CD4-positive, alpha-beta T cell (primary cell): ENCODE results near the gene INPP4B. TPM values are rescaled to one million over a fixed set of nuclear protein-coding genes. Genes with fewer than 3 reads are reported as not detected.

Experiments
- ATAC-seq: fragments of 200-7000 bp; cut with Tn5 transposase; one replicate; pipeline ENCODE4 v1.10.0; 2022; ENCODE audit warnings: mild to moderate bottlenecking; ENCODE audit not compliant: poor library complexity
- CTCF ChIA-PET: fragments of 350-600 bp; sonication (Branson Sonifier 250); formaldehyde crosslinking; loops from one replicate; lab custom pipeline; 2021; ENCODE audit warnings: antibody characterized with exemption, inconsistent platforms; lab: Charles Lee
- POLR2A ChIA-PET: fragments of 350-600 bp; sonication (Branson Sonifier 250); formaldehyde crosslinking; loops from one replicate; lab custom pipeline; 2021; ENCODE audit warnings: antibody characterized with exemption, inconsistent platforms; lab: Charles Lee
- DNase-seq, 14 experiments: peaks; one replicate each; pipeline ENCODE4 v3.0.0-alpha.2; 2013 to 2020; ENCODE audit warnings: mixed read lengths in 2 of 14
- H3K27ac ChIP-seq, 2 donors: one replicate each; pipeline versions ENCODE4 v1.5.1 to v1.7.0; 2013; ENCODE audit warnings: low read length in 2 of 2, low read depth in 1 of 2, mild to moderate bottlenecking in 1 of 2
- H3K27me3 ChIP-seq, 2 experiments: 1 replicate in 1 of 2; 2 replicates in 1 of 2; pipeline versions ENCODE4 v1.6.1 to v1.7.0; 2013; ENCODE audit warnings: low read length in 2 of 2, control low read depth in 1 of 2, mild to moderate bottlenecking in 1 of 2, moderate library complexity in 1 of 2; ENCODE audit not compliant: insufficient read depth in 2 of 2, control insufficient read depth in 1 of 2
- H3K36me3 ChIP-seq: one replicate; pipeline ENCODE4 v1.6.1; 2013; ENCODE audit warnings: low read length, control low read depth; ENCODE audit not compliant: insufficient read depth
- H3K4me1 ChIP-seq: one replicate; pipeline ENCODE4 v1.6.1; 2013; ENCODE audit warnings: low read length, control low read depth; ENCODE audit not compliant: insufficient read depth
- H3K4me3 ChIP-seq: one replicate; pipeline ENCODE4 v1.5.1; 2013; ENCODE audit warnings: mild to moderate bottlenecking, low read length, moderate library complexity
- H3K9me3 ChIP-seq, 2 experiments: 1 replicate in 1 of 2; 2 replicates in 1 of 2; pipeline versions ENCODE4 v1.6.1 to v1.7.0; 2013; ENCODE audit warnings: low read length in 2 of 2, mild to moderate bottlenecking in 2 of 2, control low read depth in 1 of 2, moderate library complexity in 1 of 2; ENCODE audit not compliant: control insufficient read depth in 1 of 2, insufficient read depth in 1 of 2
- H3K27ac Mint-ChIP-seq: one replicate; pipeline ENCODE4 v1.8.0; 2020; ENCODE audit warnings: mixed read lengths
- H3K27me3 Mint-ChIP-seq: one replicate; pipeline ENCODE4 v1.8.0; 2021; ENCODE audit warnings: mixed read lengths
- H3K36me3 Mint-ChIP-seq: one replicate; pipeline ENCODE4 v1.8.0; 2021; ENCODE audit warnings: low read depth, mixed read lengths
- H3K4me1 Mint-ChIP-seq: one replicate; pipeline ENCODE4 v1.8.0; 2021; ENCODE audit warnings: low read depth, mixed read lengths
- H3K4me3 Mint-ChIP-seq: one replicate; pipeline ENCODE4 v1.8.0; 2020; ENCODE audit warnings: mild to moderate bottlenecking, mixed read lengths
- H3K9me3 Mint-ChIP-seq: one replicate; pipeline ENCODE4 v1.8.0; 2020; ENCODE audit warnings: mixed read lengths
- intact Hi-C, 2 experiments: fragments of 100-400 bp; cut with DNase I in 1 of 2; cut with micrococcal nuclease in 1 of 2; formaldehyde crosslinking; loops; one replicate each; pipeline versions ENCODE4 v1.15.1 to v1.9.0; 2023 to 2025; cut with DNase I, micrococcal nuclease
- total RNA-seq, 174 experiments: library from RNA in 2 of 174; stranded (reverse) in 2 of 174; gene quantifications; one replicate each; pipeline ENCODE4 v1.2.3 and lab custom pipeline; 2021 to 2026
- TF ChIP-seq, protein P1 (sequence below): fragments of 200-600 bp; IDR thresholded peaks from one replicate; pipeline ENCODE4 v1.8.0; 2022; ENCODE audit warnings: antibody characterized with exemption, mild to moderate bottlenecking

Gene INPP4B
- total RNA-seq, 2 experiments from 2014 or later: 50.7 to 53.8 TPM

DNA sequence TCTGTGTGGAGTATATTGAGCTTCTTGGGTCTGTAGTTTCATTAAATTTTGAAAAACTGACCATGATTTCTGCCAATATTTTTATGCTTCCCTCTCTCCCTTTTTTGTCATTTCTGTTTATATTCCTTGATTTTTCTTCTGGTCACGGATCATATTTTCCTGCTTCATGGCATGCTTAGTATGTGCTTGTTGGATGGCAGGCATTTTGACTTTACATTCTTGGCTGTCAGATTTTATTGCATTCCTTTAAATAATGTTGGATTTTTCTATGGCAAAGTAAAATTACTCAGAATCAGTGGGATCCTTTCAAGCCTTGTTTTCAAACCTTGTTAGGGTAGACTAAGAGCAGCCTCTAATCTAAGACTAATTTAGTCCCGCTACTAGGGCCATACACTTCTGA, 677.9 kb downstream of the INPP4B start:
- ATAC-seq (no peak), DNase-seq (no peak)
- Mint-ChIP-seq H3K27me3 (no peaks in the 10 kb centered on the region), H3K36me3 (peaks cover 94% of the 10 kb centered on the region), H3K9me3 (no peaks in the 10 kb centered on the region), H3K27ac (no peak overlapping the region), H3K4me1 (peaks cover 32% of the 10 kb centered on the region), H3K4me3 (no peak overlapping the region)
- Histone ChIP-seq H3K4me3 (no peak overlapping the region), H3K4me1 (no peaks in the 10 kb centered on the region), H3K27ac (no peak overlapping the region), H3K9me3 (no peaks in the 10 kb centered on the region), H3K27me3 (no peaks in the 10 kb centered on the region), H3K36me3 (peaks cover 66% of the 10 kb centered on the region)
- ChIA-PET POLR2A (no interaction called here), CTCF (interaction anchor here (1.0 kb wide), 1 partner anchor 18 kb away, joined by 4 read pairs; no protein-coding TSS in a partner anchor)
- TF ChIP-seq, protein P1, sequence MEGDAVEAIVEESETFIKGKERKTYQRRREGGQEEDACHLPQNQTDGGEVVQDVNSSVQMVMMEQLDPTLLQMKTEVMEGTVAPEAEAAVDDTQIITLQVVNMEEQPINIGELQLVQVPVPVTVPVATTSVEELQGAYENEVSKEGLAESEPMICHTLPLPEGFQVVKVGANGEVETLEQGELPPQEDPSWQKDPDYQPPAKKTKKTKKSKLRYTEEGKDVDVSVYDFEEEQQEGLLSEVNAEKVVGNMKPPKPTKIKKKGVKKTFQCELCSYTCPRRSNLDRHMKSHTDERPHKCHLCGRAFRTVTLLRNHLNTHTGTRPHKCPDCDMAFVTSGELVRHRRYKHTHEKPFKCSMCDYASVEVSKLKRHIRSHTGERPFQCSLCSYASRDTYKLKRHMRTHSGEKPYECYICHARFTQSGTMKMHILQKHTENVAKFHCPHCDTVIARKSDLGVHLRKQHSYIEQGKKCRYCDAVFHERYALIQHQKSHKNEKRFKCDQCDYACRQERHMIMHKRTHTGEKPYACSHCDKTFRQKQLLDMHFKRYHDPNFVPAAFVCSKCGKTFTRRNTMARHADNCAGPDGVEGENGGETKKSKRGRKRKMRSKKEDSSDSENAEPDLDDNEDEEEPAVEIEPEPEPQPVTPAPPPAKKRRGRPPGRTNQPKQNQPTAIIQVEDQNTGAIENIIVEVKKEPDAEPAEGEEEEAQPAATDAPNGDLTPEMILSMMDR: no peak
- intact Hi-C loops: no loop called here

DNA sequence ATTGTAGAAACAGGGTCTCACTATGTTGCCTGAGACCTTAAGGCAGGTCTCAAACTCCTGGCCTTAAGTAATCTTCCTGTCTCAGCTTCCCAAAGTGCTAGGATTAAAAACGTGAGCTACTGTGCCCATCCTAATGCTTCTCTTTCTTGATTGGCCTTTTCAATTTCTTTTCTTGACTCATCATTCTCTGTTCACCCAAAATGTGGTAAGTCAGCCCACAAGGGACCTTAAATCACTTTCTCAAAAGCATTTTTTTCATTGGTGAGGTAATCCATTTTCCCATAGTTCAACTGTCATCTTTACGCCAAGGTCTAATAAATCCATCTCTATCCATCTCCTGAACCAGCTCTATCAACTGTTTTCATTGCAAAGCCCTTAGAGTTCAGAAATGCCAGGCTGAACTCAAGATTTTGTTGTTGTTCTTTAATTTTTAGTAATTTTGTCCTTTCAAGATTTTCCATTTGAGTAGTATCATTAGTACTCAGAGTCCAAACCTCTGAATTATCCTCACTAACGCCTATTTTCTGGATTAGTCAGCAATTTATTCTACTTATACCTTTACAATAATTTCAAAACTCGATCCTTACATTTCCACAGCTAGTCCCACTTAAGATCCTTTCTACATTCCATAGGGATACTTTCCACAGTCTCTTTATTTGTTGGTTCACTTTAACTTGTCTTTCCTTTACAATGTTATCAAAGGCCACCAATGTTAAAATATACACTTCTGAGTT, 681.2 kb downstream of the INPP4B start:
- Mint-ChIP-seq H3K4me3 (no peak overlapping the region), H3K4me1 (peaks cover 33% of the 10 kb centered on the region), H3K27ac (peak overlapping the region; percentile 23), H3K9me3 (no peaks in the 10 kb centered on the region), H3K36me3 (peaks cover 91% of the 10 kb centered on the region), H3K27me3 (no peaks in the 10 kb centered on the region)
- ChIA-PET POLR2A (interaction anchor here (1.0 kb wide), 1 partner anchor 13 kb away, joined by 3 read pairs; no protein-coding TSS in a partner anchor), CTCF (interaction anchor here (1.5 kb wide), 1 partner anchor 18 kb away, joined by 4 read pairs; no protein-coding TSS in a partner anchor)
- Histone ChIP-seq H3K36me3 (peaks cover 58% of the 10 kb centered on the region), H3K27me3 (no peaks in the 10 kb centered on the region), H3K4me3 (no peak overlapping the region), H3K4me1 (no peaks in the 10 kb centered on the region), H3K27ac (no peak overlapping the region), H3K9me3 (no peaks in the 10 kb centered on the region)
- DNase-seq (no peak), ATAC-seq (no peak)
- intact Hi-C loops: no loop called here
- TF ChIP-seq, protein P1: no peak

DNA sequence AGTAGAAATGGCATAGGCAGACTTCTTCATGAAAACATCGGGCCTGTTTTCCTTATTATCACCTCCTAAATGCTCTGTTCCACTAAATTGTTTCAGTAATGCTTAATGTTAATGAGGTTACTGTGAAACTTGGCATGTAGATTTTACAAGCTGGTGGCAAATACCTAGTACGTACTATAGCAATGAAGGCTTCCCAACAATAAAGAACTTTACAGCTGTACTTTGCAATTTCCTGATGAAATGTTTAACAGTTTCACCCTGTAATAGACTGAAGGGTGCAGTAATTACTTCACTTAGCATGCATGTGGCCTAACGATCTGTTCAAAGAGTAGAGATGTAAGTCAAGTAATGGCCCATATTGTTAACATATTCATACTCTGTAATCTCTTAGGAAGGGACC, 685.0 kb downstream of the INPP4B start:
- intact Hi-C loops: no loop called here
- H3K4me3 Mint-ChIP-seq: no peak overlapping the region
- no peak overlapping the region for H3K4me3 ChIP-seq
- DNase-seq (no peak), ATAC-seq (no peak)
- no peaks in the 10 kb centered on the region for H3K9me3 Mint-ChIP-seq
- peaks cover 92% of the 10 kb centered on the region for H3K36me3 Mint-ChIP-seq
- H3K9me3 ChIP-seq: no peaks in the 10 kb centered on the region
- H3K4me1 Mint-ChIP-seq: peaks cover 13% of the 10 kb centered on the region
- H3K27ac Mint-ChIP-seq: no peak overlapping the region
- CTCF ChIA-PET: interaction anchor here (0.6 kb wide), 1 partner anchor 18 kb away, joined by 4 read pairs; no protein-coding TSS in a partner anchor
- H3K36me3 ChIP-seq: peaks cover 65% of the 10 kb centered on the region
- no peak overlapping the region for H3K27ac ChIP-seq
- TF ChIP-seq, protein P1: no peak
- no peaks in the 10 kb centered on the region for H3K27me3 Mint-ChIP-seq
- H3K27me3 ChIP-seq: no peaks in the 10 kb centered on the region
- POLR2A ChIA-PET: interaction anchor here (0.6 kb wide), 1 partner anchor 18 kb away, joined by 3 read pairs; no protein-coding TSS in a partner anchor
- H3K4me1 ChIP-seq: no peaks in the 10 kb centered on the region
